ENCODE results near the gene ADNP. TPM values are rescaled to one million over a fixed set of nuclear protein-coding genes. Genes with fewer than 3 reads are reported as not detected.

Gene ADNP
- total and polyA plus RNA-seq, 2 of the 13 experiments (the other 11 are each of a cell fraction or from before 2014, with no cell fraction given), result 21.0 to 21.5 TPM

- Histone ChIP-seq H3K27ac (ENCODE audit: extremely low read length, insufficient read depth, low read length) (no peak overlapping the region), H3K4me3 (replicated peaks in 1 of 3; ENCODE audit: insufficient read depth in 1 of 3, low read depth in 2 of 3, low read length in 3 of 3) (no peak overlapping the region), H3K9me3 (ENCODE audit: low read length) (no peaks in the 10 kb centered on the region), H4K20me1 (ENCODE audit: insufficient read depth, low read length) (no peaks in the 10 kb centered on the region), H2AFZ (ENCODE audit: low read length) (no peak overlapping the region), H3K36me3 (replicated peaks in 1 of 2; ENCODE audit: control insufficient read depth in 1 of 2, insufficient read depth in 2 of 2, low read length in 2 of 2) (no peaks in the 10 kb centered on the region), H3K27me3 (ENCODE audit: control insufficient read depth in 1 of 2, insufficient read depth in 2 of 2, low read length in 2 of 2) (no peaks in the 10 kb centered on the region), H3K4me1 (ENCODE audit: insufficient read depth, low read length) (peaks cover 3% of the 10 kb centered on the region), H3K4me2 (ENCODE audit: low read depth, low read length) (no peak overlapping the region), H3K79me2 (ENCODE audit: insufficient read depth, low read length) (no peaks in the 10 kb centered on the region), H3K9ac (ENCODE audit: insufficient read depth, low read depth, low read length) (no peak overlapping the region)
- in situ Hi-C loops (cut with HindIII; ENCODE audit: extremely low pct_ligation_motif_present, low pct_unique_long_range_greater_than_20kb) (no loop called here), intact Hi-C loops (cut with micrococcal nuclease; ENCODE audit: unreplicated experiment) (no loop called here)
- ChIA-PET CTCF (ENCODE audit: low intra/inter-chr PET ratio, low total read pairs) (no interaction called here), POLR2A (no interaction called here)
- FAIRE-seq (no peak), DNase-seq (ENCODE audit: low spot score) (no peak), ATAC-seq (no peak)
- no TSS peak for BruUV-seq (replicated peaks)
- 91% methylated on average over 5 of the region's 5 CpGs for WGBS (ENCODE audit: low lambda C conversion rate)
- TF ChIP-seq ZNF713 (CRISPR knock-in tag; IDR thresholded peaks at IDR 0.05) (no peak), AKAP8 (CRISPR knock-in tag; IDR thresholded peaks at IDR 0.05) (no peak), ZNF333 (CRISPR knock-in tag; IDR thresholded peaks at IDR 0.05; ENCODE audit: borderline replicate concordance) (no peak), ARID4A (CRISPR knock-in tag; IDR thresholded peaks at IDR 0.05; ENCODE audit: borderline replicate concordance) (no peak), ZMAT3 (CRISPR knock-in tag; conservative IDR thresholded peaks at IDR 0.05) (no peak), MED1 (CRISPR knock-in tag; IDR thresholded peaks at IDR 0.05) (no peak), SRSF4 (IDR thresholded peaks at IDR 0.05; ENCODE audit: low read depth, low read length, poor library complexity, severe bottlenecking) (no peak), SPEN (CRISPR knock-in tag; IDR thresholded peaks at IDR 0.05; ENCODE audit: low read depth) (no peak), KLF15 (CRISPR knock-in tag; IDR thresholded peaks at IDR 0.05; ENCODE audit: borderline replicate concordance) (no peak), ZNF678 (CRISPR knock-in tag; IDR thresholded peaks at IDR 0.05) (no peak)
- TF ChIP-seq, protein P1, sequence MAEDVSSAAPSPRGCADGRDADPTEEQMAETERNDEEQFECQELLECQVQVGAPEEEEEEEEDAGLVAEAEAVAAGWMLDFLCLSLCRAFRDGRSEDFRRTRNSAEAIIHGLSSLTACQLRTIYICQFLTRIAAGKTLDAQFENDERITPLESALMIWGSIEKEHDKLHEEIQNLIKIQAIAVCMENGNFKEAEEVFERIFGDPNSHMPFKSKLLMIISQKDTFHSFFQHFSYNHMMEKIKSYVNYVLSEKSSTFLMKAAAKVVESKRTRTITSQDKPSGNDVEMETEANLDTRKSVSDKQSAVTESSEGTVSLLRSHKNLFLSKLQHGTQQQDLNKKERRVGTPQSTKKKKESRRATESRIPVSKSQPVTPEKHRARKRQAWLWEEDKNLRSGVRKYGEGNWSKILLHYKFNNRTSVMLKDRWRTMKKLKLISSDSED (CRISPR knock-in tag; IDR thresholded peaks at IDR 0.05), result no peak
- TF ChIP-seq, protein P2, sequence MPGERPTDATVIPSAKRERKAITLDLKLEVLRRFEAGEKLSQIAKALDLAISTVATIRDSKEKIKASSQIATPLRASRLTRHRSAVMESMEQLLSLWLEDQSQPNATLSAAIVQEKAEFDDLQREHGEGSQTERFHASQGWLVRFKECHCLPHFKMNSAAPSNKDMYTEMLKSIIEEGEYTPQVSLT (CRISPR knock-in tag; IDR thresholded peaks at IDR 0.05; ENCODE audit: borderline replicate concordance, low read depth), result no peak
- TF ChIP-seq, protein P3, sequence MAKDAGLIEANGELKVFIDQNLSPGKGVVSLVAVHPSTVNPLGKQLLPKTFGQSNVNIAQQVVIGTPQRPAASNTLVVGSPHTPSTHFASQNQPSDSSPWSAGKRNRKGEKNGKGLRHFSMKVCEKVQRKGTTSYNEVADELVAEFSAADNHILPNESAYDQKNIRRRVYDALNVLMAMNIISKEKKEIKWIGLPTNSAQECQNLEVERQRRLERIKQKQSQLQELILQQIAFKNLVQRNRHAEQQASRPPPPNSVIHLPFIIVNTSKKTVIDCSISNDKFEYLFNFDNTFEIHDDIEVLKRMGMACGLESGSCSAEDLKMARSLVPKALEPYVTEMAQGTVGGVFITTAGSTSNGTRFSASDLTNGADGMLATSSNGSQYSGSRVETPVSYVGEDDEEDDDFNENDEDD (CRISPR knock-in tag; IDR thresholded peaks at IDR 0.05; ENCODE audit: borderline replicate concordance), result no peak
Measured at GRCh38 chr20:50842821-50843220, 88.4 kb downstream of the ADNP start.

Measured in HepG2 (cell line).